Activated naive CD4-positive, alpha-beta T cell treated with anti-CD3 and anti-CD28 coated beads, Interleukin-2, amount 50 U/mL, for 72 hours (primary cell): ENCODE results near the gene NOCT. TPM values are rescaled to one million over a fixed set of nuclear protein-coding genes. Genes with fewer than 3 reads are reported as not detected.
"Not testable (repeated sequence)": the region's sequence is repeated elsewhere in the genome, so short reads cannot be mapped to it uniquely, and the experiment has no call there.

ENCODE experiments used
- ATAC-seq, 2 donors: fragments of 150-1000 bp; cut with Tn5 transposase; 2 replicates each; pipeline ENCODE4 v1.10.0; 2021; ENCODE audit warnings: mild to moderate bottlenecking in 2 of 2, moderate library complexity in 2 of 2
- DNase-seq, 2 donors: peaks; one replicate each; pipeline ENCODE4 v3.0.0; 2021 to 2022; ENCODE audit warnings: low spot score in 2 of 2
- H3K27ac Mint-ChIP-seq, 2 donors: one replicate each; pipeline ENCODE4 v1.8.0; 2022; ENCODE audit warnings: mild to moderate bottlenecking in 2 of 2, mixed read lengths in 2 of 2
- H3K36me3 Mint-ChIP-seq, 2 donors: one replicate each; pipeline ENCODE4 v1.8.0; 2022; ENCODE audit warnings: mixed read lengths in 2 of 2
- H3K9me3 Mint-ChIP-seq, 2 donors: one replicate each; pipeline ENCODE4 v1.8.0; 2022; ENCODE audit warnings: mixed read lengths in 2 of 2
- total RNA-seq, 2 donors: library from RNA; stranded (reverse); gene quantifications; one replicate each; pipeline ENCODE4 v1.2.3, GENCODE V29; 2022

Gene NOCT, protein sequence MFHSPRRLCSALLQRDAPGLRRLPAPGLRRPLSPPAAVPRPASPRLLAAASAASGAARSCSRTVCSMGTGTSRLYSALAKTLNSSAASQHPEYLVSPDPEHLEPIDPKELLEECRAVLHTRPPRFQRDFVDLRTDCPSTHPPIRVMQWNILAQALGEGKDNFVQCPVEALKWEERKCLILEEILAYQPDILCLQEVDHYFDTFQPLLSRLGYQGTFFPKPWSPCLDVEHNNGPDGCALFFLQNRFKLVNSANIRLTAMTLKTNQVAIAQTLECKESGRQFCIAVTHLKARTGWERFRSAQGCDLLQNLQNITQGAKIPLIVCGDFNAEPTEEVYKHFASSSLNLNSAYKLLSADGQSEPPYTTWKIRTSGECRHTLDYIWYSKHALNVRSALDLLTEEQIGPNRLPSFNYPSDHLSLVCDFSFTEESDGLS
- 10 to 100 TPM in 1 of 2 donors, 1 to 10 TPM in 1; 7.3 to 17.9 TPM for total RNA-seq

GRCh38 chr4:139015269-139015947 lies at the start of gene NOCT:
Gene NOCT, plus strand, starts transcription at chr4:139015781. Its CDS starts 201 bp downstream, at chr4:139015982.
- peak within 1 kb of the TSS; percentile 93 to 96 for H3K27ac Mint-ChIP-seq
- peak; percentile 92 to 95 for DNase-seq
- H3K9me3 Mint-ChIP-seq, result no peaks in the 10 kb centered on the region
- peaks cover 5 to 13% of the 10 kb centered on the region in 2 donors for H3K36me3 Mint-ChIP-seq
- ATAC-seq, result peak; percentile 93 to 94

- Mint-ChIP-seq H3K9me3 (no peaks in the 10 kb centered on the region), H3K27ac (no peak overlapping the region), H3K36me3 (no peaks in the 10 kb centered on the region)
- DNase-seq (no peak), ATAC-seq (no peak)
Observed at GRCh38 chr4:138967313-138967712, 48.3 kb upstream of the NOCT start.

GRCh38 chr4:138972956-138973801 lies 42.4 kb upstream of the NOCT start:
- Mint-ChIP-seq H3K9me3 (no peaks in the 10 kb centered on the region), H3K36me3 (no peaks in the 10 kb centered on the region), H3K27ac (no peak overlapping the region)
- DNase-seq (no peak), ATAC-seq (no peak)

- H3K36me3 Mint-ChIP-seq, result no peaks in the 10 kb centered on the region
- no peaks in the 10 kb centered on the region for H3K9me3 Mint-ChIP-seq
- H3K27ac Mint-ChIP-seq, result no peak overlapping the region
- ATAC-seq, result no peak
- no peak for DNase-seq
Observed at GRCh38 chr4:138975225-138975624, 40.4 kb upstream of the NOCT start.

GRCh38 chr4:138976526-138976925 lies 39.1 kb upstream of the NOCT start:
- no peak overlapping the region for H3K27ac Mint-ChIP-seq
- ATAC-seq, result no peak

DNA sequence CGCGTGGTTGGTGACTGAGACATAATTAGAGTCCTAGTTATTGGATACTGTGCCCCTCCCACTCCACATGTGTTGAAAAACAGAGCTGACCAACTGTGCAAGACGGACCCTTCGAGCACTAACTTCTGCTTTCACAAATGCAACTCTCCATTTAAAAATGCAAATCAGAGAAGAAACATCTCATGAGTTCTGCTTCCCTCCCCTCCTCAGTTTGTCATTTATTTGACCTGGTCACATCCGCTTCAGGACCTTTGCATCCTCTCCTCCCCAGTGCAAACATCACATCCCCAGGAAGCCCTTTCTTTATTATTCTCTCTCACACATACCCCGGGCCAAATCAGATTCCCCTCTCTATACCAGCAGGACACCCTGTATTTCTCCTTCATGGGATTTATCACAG lies 38.1 kb upstream of the NOCT start:
- no peak for DNase-seq
- no peak for ATAC-seq
- no peaks in the 10 kb centered on the region for H3K36me3 Mint-ChIP-seq
- H3K27ac Mint-ChIP-seq, result no peak overlapping the region
- no peaks in the 10 kb centered on the region for H3K9me3 Mint-ChIP-seq

More at GRCh38 chr4:138976526-138976925, 39.1 kb upstream of the NOCT start:
- Mint-ChIP-seq H3K9me3 (no peaks in the 10 kb centered on the region), H3K36me3 (no peaks in the 10 kb centered on the region)
- no peak for DNase-seq

DNA sequence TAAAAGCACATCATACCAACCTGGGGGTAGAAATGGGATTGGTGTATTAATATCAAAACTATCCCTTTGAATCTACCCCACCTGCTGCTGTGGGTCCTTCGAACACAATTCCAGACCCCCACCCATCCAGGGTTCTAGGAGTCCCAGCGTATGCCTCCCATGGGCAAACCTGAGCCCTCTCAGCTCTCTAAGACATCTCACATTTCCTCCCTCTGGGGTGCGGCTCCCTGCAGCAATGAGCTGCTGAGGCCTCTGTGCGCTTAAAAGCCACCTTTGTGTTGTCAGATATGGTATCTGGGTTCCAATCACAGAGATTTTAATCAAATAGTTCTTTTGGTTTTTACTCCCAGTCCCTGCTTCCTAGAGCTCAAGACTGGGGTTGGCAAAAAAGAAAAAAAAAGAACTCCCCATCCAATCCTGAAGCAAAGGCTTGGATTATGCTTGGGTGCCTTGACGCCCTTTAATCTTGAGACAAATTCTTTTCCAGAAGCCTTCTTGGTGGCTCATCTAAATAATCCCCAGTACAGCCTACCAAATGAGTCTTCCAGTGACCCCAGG lies 37.5 kb upstream of the NOCT start:
- DNase-seq (no peak), ATAC-seq (no peak)
- H3K27ac Mint-ChIP-seq, result no peak overlapping the region
- H3K36me3 Mint-ChIP-seq, result no peaks in the 10 kb centered on the region
- no peaks in the 10 kb centered on the region for H3K9me3 Mint-ChIP-seq

DNA sequence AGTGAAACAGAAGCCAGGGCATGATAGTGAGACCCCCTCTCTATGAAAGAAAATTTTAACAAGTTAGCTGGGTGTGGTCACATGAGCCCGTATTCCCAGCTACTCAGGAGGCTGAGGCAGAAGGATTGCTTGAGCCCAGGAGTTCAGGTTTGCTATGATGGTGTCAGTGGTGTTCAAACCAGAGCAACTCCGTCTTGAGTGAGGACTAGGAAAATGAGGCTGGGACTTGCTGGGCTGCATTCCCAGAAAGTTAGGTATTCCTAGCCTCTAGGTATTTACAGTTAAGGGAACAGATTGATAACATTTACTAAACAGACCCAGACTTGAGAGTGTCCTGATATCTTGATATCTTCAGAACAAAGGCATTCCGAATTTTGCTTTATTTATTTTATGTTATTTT lies 37.0 kb upstream of the NOCT start:
- H3K9me3 Mint-ChIP-seq, result no peaks in the 10 kb centered on the region
- no peak for DNase-seq
- ATAC-seq, result no peak
- no peak overlapping the region for H3K27ac Mint-ChIP-seq
- no peaks in the 10 kb centered on the region for H3K36me3 Mint-ChIP-seq

DNA sequence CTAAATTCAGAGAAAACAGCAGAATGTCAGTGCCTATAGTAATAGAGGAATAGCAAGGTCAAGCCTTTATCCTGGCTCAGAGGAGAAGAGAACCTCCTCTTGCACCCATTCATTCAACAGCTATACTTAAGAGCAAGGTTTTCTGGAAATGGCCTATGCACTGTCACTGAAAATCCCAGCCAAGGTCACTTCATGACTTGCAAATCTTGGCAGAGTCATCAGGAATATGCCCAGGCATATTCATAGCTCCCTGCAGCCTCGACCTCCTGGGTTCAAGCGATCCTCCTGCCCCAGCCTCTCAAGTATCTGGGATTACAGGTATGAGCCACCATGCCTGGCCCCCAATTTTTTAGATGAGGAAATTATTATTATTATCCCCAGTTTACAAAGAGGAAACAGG lies 35.8 kb upstream of the NOCT start:
- no peaks in the 10 kb centered on the region for H3K9me3 Mint-ChIP-seq
- DNase-seq, result no peak
- no peak overlapping the region for H3K27ac Mint-ChIP-seq
- no peak for ATAC-seq
- H3K36me3 Mint-ChIP-seq, result no peaks in the 10 kb centered on the region

GRCh38 chr4:138981930-138982390 lies 33.6 kb upstream of the NOCT start:
- ATAC-seq, result no peak

DNA sequence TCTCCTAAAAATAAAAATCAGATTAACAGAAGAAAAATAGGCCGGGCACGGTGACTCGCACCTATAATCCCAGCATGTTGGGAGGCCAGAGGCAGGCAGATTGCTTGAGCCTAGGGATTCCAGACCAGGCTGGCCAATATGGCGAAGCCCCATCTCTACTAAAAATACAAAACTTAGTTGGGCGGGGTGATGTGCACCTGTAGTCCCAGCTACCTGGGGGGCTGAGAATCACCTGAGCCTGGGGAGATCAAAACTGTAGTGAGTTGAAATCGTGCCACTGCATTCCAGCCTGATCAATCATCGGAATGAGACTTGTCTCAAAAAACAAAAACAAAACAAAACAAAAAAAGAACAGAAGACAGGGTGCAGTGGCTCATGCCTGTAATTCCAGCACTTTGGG lies 32.8 kb upstream of the NOCT start:
- no peak overlapping the region for H3K27ac Mint-ChIP-seq
- no peaks in the 10 kb centered on the region for H3K36me3 Mint-ChIP-seq
- no peaks in the 10 kb centered on the region for H3K9me3 Mint-ChIP-seq
- no peak for DNase-seq
- ATAC-seq, result no peak

More at GRCh38 chr4:138981930-138982390, 33.6 kb upstream of the NOCT start:
- Mint-ChIP-seq H3K36me3 (no peaks in the 10 kb centered on the region), H3K9me3 (no peaks in the 10 kb centered on the region), H3K27ac (no peak overlapping the region)
- no peak for DNase-seq

- DNase-seq (no peak), ATAC-seq (no peak)
- no peaks in the 10 kb centered on the region for H3K36me3 Mint-ChIP-seq
- H3K9me3 Mint-ChIP-seq, result no peaks in the 10 kb centered on the region
- H3K27ac Mint-ChIP-seq, result no peak overlapping the region
Observed at GRCh38 chr4:138983690-138984089, 31.9 kb upstream of the NOCT start.

DNA sequence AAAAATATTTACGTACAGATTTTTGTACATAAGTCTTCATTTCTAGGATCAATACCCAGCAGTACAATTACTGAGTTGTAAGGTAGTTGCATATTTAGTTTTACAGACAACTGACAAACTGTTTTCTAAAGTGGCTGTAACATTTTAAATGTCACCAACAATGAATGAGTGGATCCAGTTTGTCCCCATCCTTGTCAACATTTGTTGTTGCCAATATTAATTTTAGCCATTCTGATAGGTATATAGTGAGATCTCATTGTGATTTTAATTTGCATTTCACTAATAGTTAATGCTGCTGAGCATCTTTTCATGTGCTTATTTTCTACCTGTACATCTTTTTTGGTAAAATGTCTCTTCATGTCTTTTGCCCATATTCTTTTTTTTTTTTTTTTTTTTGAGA lies 30.9 kb upstream of the NOCT start:
- ATAC-seq (no peak), DNase-seq (no peak)
- Mint-ChIP-seq H3K27ac (no peak overlapping the region), H3K9me3 (no peaks in the 10 kb centered on the region), H3K36me3 (no peaks in the 10 kb centered on the region)

GRCh38 chr4:138992676-138993075 lies 22.9 kb upstream of the NOCT start:
- H3K27ac Mint-ChIP-seq, result no peak overlapping the region
- no peak for DNase-seq
- ATAC-seq, result no peak
- H3K36me3 Mint-ChIP-seq, result no peaks in the 10 kb centered on the region
- H3K9me3 Mint-ChIP-seq, result no peaks in the 10 kb centered on the region

DNA sequence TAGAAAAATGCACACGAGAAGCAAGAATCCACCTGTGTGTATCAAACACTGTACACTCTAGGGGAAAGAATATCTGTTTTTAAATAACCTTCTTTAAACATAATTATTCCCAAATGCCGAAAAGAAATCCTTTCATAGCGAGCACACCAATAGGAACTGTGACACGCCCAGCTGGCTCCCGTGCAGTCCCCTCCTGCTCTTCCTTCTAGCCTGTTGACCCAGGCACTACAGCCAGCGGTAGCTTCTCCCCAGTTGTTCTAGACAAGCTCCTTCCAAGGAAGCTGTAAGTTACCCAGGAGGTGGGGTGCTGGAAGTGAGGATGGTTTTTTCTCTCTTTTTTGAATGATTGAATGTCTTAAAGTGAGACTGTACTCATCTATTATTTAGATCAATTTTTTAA lies 19.5 kb upstream of the NOCT start:
- H3K36me3 Mint-ChIP-seq, result no peaks in the 10 kb centered on the region
- DNase-seq (no peak), ATAC-seq (no peak)
- H3K27ac Mint-ChIP-seq, result no peak overlapping the region
- no peaks in the 10 kb centered on the region for H3K9me3 Mint-ChIP-seq

DNA sequence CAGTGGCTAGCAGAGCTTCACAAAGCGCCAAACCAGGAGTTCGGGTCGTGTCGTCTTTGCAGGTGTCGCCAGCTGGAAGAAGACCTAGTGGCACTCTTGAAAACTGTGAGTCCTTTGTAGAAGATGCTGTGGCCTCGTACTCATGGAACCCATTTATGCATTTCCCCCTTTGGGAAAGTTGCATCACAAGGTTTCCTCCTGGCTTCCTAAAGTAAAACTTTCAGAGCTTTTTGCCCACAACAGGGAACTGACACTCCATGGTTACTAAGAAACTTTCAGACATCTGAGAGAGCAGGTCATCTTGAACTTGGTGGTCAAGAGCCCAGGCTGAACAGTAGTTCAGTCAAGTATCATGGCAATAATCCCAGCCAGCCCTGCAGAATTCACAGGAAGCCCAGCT lies 15.9 kb upstream of the NOCT start:
- Mint-ChIP-seq H3K27ac (no peak overlapping the region), H3K36me3 (no peaks in the 10 kb centered on the region), H3K9me3 (no peaks in the 10 kb centered on the region)
- DNase-seq (no peak), ATAC-seq (no peak)

GRCh38 chr4:139000134-139000533 lies 15.4 kb upstream of the NOCT start:
- H3K36me3 Mint-ChIP-seq, DNase-seq, H3K9me3 Mint-ChIP-seq, ATAC-seq, H3K27ac Mint-ChIP-seq: not testable (repeated sequence)
